Endodermal cell (in vitro differentiated cells): ENCODE data around the gene SREBF1. TPM values are rescaled to one million over a fixed set of nuclear protein-coding genes. Genes with fewer than 3 reads are reported as not detected.

ENCODE experiments used
- DNase-seq: peaks from one replicate; pipeline ENCODE4 v3.0.0-alpha.2; 2017
- H3K27ac ChIP-seq: 2 replicates; pipeline ENCODE4 v1.5.1; 2013; ENCODE audit warnings: mild to moderate bottlenecking, low read depth, low read length, moderate library complexity
- H3K27me3 ChIP-seq: 2 replicates; pipeline ENCODE4 v1.6.1; 2013; ENCODE audit warnings: mild to moderate bottlenecking, low read length, moderate library complexity; ENCODE audit not compliant: insufficient read depth, control insufficient read depth, poor library complexity, severe bottlenecking
- H3K36me3 ChIP-seq: 2 replicates; pipeline ENCODE4 v1.7.0; 2013; ENCODE audit warnings: mild to moderate bottlenecking, low read length, moderate library complexity; ENCODE audit not compliant: control insufficient read depth, insufficient read depth
- H3K4me1 ChIP-seq: one replicate; pipeline ENCODE4 v1.7.0; 2013; ENCODE audit warnings: low read length; ENCODE audit not compliant: control insufficient read depth, insufficient read depth
- H3K4me3 ChIP-seq: 2 replicates; pipeline ENCODE4 v1.5.1; 2013; ENCODE audit warnings: mild to moderate bottlenecking, low read length, moderate library complexity
- H3K9ac ChIP-seq: 2 replicates; pipeline ENCODE4 v1.6.1; 2013; ENCODE audit warnings: mild to moderate bottlenecking, low read length, moderate library complexity; ENCODE audit not compliant: poor library complexity, severe bottlenecking; ENCODE audit errors: extremely low read depth
- H3K9me3 ChIP-seq: 2 replicates; pipeline ENCODE4 v1.6.1; 2013; ENCODE audit warnings: mild to moderate bottlenecking, low read length, moderate library complexity; ENCODE audit not compliant: control insufficient read depth
- H3K27ac Mint-ChIP-seq: 2 replicates; pipeline ENCODE4 v1.8.0; 2020; ENCODE audit warnings: mixed read lengths
- H3K27me3 Mint-ChIP-seq: 2 replicates; pipeline ENCODE4 v1.8.0; 2021; ENCODE audit warnings: mild to moderate bottlenecking, mixed read lengths; ENCODE audit not compliant: insufficient read depth
- H3K36me3 Mint-ChIP-seq: 2 replicates; pipeline ENCODE4 v1.8.0; 2020; ENCODE audit warnings: low read depth, mixed read lengths
- H3K4me1 Mint-ChIP-seq: 2 replicates; pipeline ENCODE4 v1.8.0; 2020; ENCODE audit warnings: mixed read lengths
- H3K4me3 Mint-ChIP-seq: 2 replicates; pipeline ENCODE4 v1.8.0; 2020; ENCODE audit warnings: mild to moderate bottlenecking, moderate library complexity, mixed read lengths
- H3K9me3 Mint-ChIP-seq: 2 replicates; pipeline ENCODE4 v1.8.0; 2020; ENCODE audit warnings: mild to moderate bottlenecking, mixed read lengths
- CTCF ChIP-seq: fragments of 200-600 bp; sonication (generic); conservative IDR thresholded peaks from 2 replicates; pipeline ENCODE4 v1.5.0; 2021; ENCODE audit warnings: antibody characterized with exemption, mild to moderate bottlenecking
- WGBS, 2 experiments: methylation state at CpG; one replicate each; pipeline versions ENCODE4 v1.1.5 to v1.1.7; 2013; ENCODE audit warnings: missing lambda C conversion rate in 2 of 2, mixed read lengths in 1 of 2; ENCODE audit not compliant: insufficient coverage in 1 of 2, insufficient read length in 1 of 2; 5-methylcytosine and 5-hydroxymethylcytosine counted together
- total RNA-seq, 2 donors: library from RNA; stranded (reverse); fragmentation: NEBNext Ultra II Directional in 1 of 2; extraction: Animal tissue kit (Norgen Biotek cat#: 25700) in 1 of 2; gene quantifications; 2 replicates in 1 of 2; 3 replicates in 1 of 2; pipeline ENCODE4 v1.2.1, GENCODE V29; 2021

Gene SREBF1
- total RNA-seq, 2 donors from 2014 or later, result 39.0 to 58.2 TPM

- Histone ChIP-seq H3K4me3 (no peak overlapping the region), H3K9me3 (no peaks in the 10 kb centered on the region), H3K36me3 (peaks cover 22% of the 10 kb centered on the region), H3K4me1 (peaks cover 4% of the 10 kb centered on the region), H3K9ac (no peak overlapping the region), H3K27ac (peak overlapping the region; percentile 47), H3K27me3 (no peaks in the 10 kb centered on the region)
- Mint-ChIP-seq H3K4me1 (peaks cover 23% of the 10 kb centered on the region), H3K27me3 (no peaks in the 10 kb centered on the region), H3K4me3 (no peak overlapping the region), H3K36me3 (peaks cover 20% of the 10 kb centered on the region), H3K9me3 (no peaks in the 10 kb centered on the region), H3K27ac (peak overlapping the region; percentile 48)
- TF ChIP-seq CTCF, result no peak
- WGBS, 2 experiments, result 90 to 92% methylated on average over 9 to 12 of the region's 12 CpGs
- DNase-seq, result no peak
These were observed 5.4 kb downstream of the SREBF1 start for GRCh38 chr17:17831208-17832031.

GRCh38 chr17:17830740-17831207, 6.0 kb downstream of the SREBF1 start:
- Mint-ChIP-seq H3K9me3 (no peaks in the 10 kb centered on the region), H3K27ac (peak overlapping the region; percentile 48), H3K36me3 (peaks cover 20% of the 10 kb centered on the region), H3K4me1 (peaks cover 20% of the 10 kb centered on the region), H3K4me3 (no peak overlapping the region), H3K27me3 (no peaks in the 10 kb centered on the region)
- H3K27me3 ChIP-seq, result no peaks in the 10 kb centered on the region
- H3K4me3 ChIP-seq, result no peak overlapping the region
- H3K9ac ChIP-seq, result no peak overlapping the region
- no peaks in the 10 kb centered on the region for H3K9me3 ChIP-seq
- WGBS, 2 experiments, result 77 to 90% methylated on average over 4 to 6 of the region's 6 CpGs
- peaks cover 22% of the 10 kb centered on the region for H3K36me3 ChIP-seq
- peak overlapping the region; percentile 32 for H3K27ac ChIP-seq
- H3K4me1 ChIP-seq, result peaks cover 3% of the 10 kb centered on the region
- no peak for DNase-seq
- no peak for TF ChIP-seq CTCF

- no peaks in the 10 kb centered on the region for H3K27me3 ChIP-seq
- H3K27ac ChIP-seq, result no peak overlapping the region
- H3K36me3 Mint-ChIP-seq, result peaks cover 20% of the 10 kb centered on the region
- H3K4me1 ChIP-seq, result no peaks in the 10 kb centered on the region
- no peak overlapping the region for H3K9ac ChIP-seq
- TF ChIP-seq CTCF, result no peak
- peaks cover 19% of the 10 kb centered on the region for H3K4me1 Mint-ChIP-seq
- no peak overlapping the region for H3K27ac Mint-ChIP-seq
- peaks cover 22% of the 10 kb centered on the region for H3K36me3 ChIP-seq
- no peaks in the 10 kb centered on the region for H3K9me3 Mint-ChIP-seq
- no peak overlapping the region for H3K4me3 ChIP-seq
- no peaks in the 10 kb centered on the region for H3K27me3 Mint-ChIP-seq
- WGBS, 2 experiments, result 95 to 100% methylated on average over 2 of the region's 2 CpGs
- no peak for DNase-seq
- no peak overlapping the region for H3K4me3 Mint-ChIP-seq
- H3K9me3 ChIP-seq, result no peaks in the 10 kb centered on the region
These were observed 6.6 kb downstream of the SREBF1 start for GRCh38 chr17:17830269-17830567.
